Pancreas (tissue), 10 donors: ENCODE measurements around the gene PNKP. TPM values are rescaled to one million over a fixed set of nuclear protein-coding genes. Genes with fewer than 3 reads are reported as not detected.

Experiments
- ATAC-seq, 4 donors: fragments of 200-7000 bp; cut with Tn5 transposase; one replicate each; pipeline versions ENCODE4 v1.8.0 to v1.9.1; 2020; ENCODE audit warnings: mild to moderate bottlenecking in 4 of 4, moderate library complexity in 4 of 4
- DNase-seq, 6 donors: peaks; one replicate each; pipeline ENCODE4 v3.0.0-alpha.2; 2020
- FAIRE-seq: peaks from 2 replicates; lab custom pipeline; 2012; peaks lifted over from hg19 to GRCh38; lab: Jason Lieb, UNC
- H3K27ac ChIP-seq, 4 donors: fragments of 200-600 bp; sonication (generic); 1 replicate in 3 of 4; 2 replicates in 1 of 4; pipeline versions ENCODE4 v1.5.0 to v1.8.0; 2020
- H3K27me3 ChIP-seq, 4 donors: fragments of 200-600 bp; one replicate each; pipeline ENCODE4 v1.8.0; 2021
- H3K36me3 ChIP-seq, 3 donors: fragments of 200-600 bp; sonication (generic) in 1 of 3; one replicate each; pipeline versions ENCODE4 v1.5.0 to v1.8.0; 2020 to 2021
- H3K4me1 ChIP-seq, 3 donors: fragments of 200-600 bp; one replicate each; pipeline ENCODE4 v1.8.0; 2021
- H3K4me3 ChIP-seq, 4 donors: fragments of 200-600 bp; sonication (generic) in 2 of 4; one replicate each; pipeline versions ENCODE4 v1.5.0 to v1.8.0; 2020 to 2021
- H3K9me3 ChIP-seq, 4 donors: fragments of 200-600 bp; one replicate each; pipeline ENCODE4 v1.8.0; 2021
- CTCF ChIP-seq, 4 donors: fragments of 200-600 bp; sonication (generic) in 3 of 4; IDR thresholded peaks; one replicate each; pipeline versions ENCODE4 v1.5.0 to v1.8.0; 2021; ENCODE audit warnings: antibody characterized with exemption in 4 of 4
- WGBS, 2 donors: extraction: QIAGEN DNeasy Blood & Tissue Kit; methylation state at CpG; one replicate each; pipeline ENCODE4 v1.1.7; 2013; 5-methylcytosine and 5-hydroxymethylcytosine counted together
- intact Hi-C, 3 donors: fragments of 100-400 bp; cut with DNase I; formaldehyde crosslinking; loops; one replicate each; pipeline versions ENCODE4 v1.11.1 to v1.14.2; 2022
- polyA plus RNA-seq, 2 donors: library from polyadenylated mRNA; stranded (reverse); fragments of 200-250 nt; gene quantifications; one replicate each; pipeline ENCODE4 v1.2.3, GENCODE V29; 2013
- total RNA-seq, 6 donors: library from RNA; stranded (reverse); fragmentation: NEBNext Ultra II Directional in 4 of 6; extraction: Animal tissue kit (Norgen Biotek cat#: 25700) in 4 of 6; gene quantifications; one replicate each; pipeline versions ENCODE4 v1.2.1 to v1.2.4, GENCODE V29; 2021 to 2023
- donor health status: healthy with polysubstance abuse.
- donor health status: DM: no; HTN: no; CAD: no; lungs with moderate emphysema.
- donor health status: DM: no; HTN: no; CAD: no.
- donor health status: control.
- donor health status: control.
- donor health status: Bipolar disorder and iron deficiency.
- donor health status: DM: yes; HTN: yes; CAD: no.
- donor health status: DM: no; HTN: no; CAD: no.
- donor health status: DM: no; HTN: no; CAD: no.
- donor health status: DM: yes; HTN: yes; CAD: no.

Gene PNKP
- total and polyA plus RNA-seq, 8 donors = 28.7 to 154 (median 43.7) TPM

- Histone ChIP-seq H3K27me3 (no peaks in the 10 kb centered on the region), H3K27ac (no peak overlapping the region), H3K36me3 (peaks cover 0 to 31% (median 10%) of the 10 kb centered on the region in 3 donors), H3K9me3 (no peaks in the 10 kb centered on the region), H3K4me3 (no peak overlapping the region), H3K4me1 (peaks cover 0 to 3% (median 0%) of the 10 kb centered on the region in 3 donors)
- WGBS, 2 donors = 79 to 84% methylated on average over 20 to 21 of the region's 21 CpGs
- ATAC-seq (no peak), FAIRE-seq (no peak), DNase-seq (peak in 2 of 6 donors; percentile 47 to 58)
- no peak for TF ChIP-seq CTCF (IDR thresholded peaks at IDR 0.05)
- intact Hi-C loops = no loop called here
These were observed 11.5 kb downstream of the PNKP start for GRCh38 chr19:49855676-49856573.

GRCh38 chr19:49855277-49855675 lies 12.1 kb downstream of the PNKP start:
- Histone ChIP-seq H3K27me3 (no peaks in the 10 kb centered on the region), H3K4me1 (peaks cover 0 to 3% (median 0%) of the 10 kb centered on the region in 3 donors), H3K9me3 (no peaks in the 10 kb centered on the region), H3K36me3 (peaks cover 0 to 31% (median 10%) of the 10 kb centered on the region in 3 donors), H3K4me3 (no peak overlapping the region), H3K27ac (no peak overlapping the region)
- TF ChIP-seq CTCF (IDR thresholded peaks at IDR 0.05) = no peak
- DNase-seq = peak in 1 of 6 donors; percentile 39
- no peak for ATAC-seq
- intact Hi-C loops = no loop called here
- WGBS, 2 donors = 89 to 93% methylated on average over 12 of the region's 12 CpGs
- no peak for FAIRE-seq

GRCh38 chr19:49854378-49855263 lies 12.8 kb downstream of the PNKP start:
- Histone ChIP-seq H3K27ac (no peak overlapping the region), H3K9me3 (no peaks in the 10 kb centered on the region), H3K36me3 (peaks cover 0 to 30% (median 10%) of the 10 kb centered on the region in 3 donors), H3K4me3 (no peak overlapping the region), H3K4me1 (peaks cover 0 to 9% (median 0%) of the 10 kb centered on the region in 3 donors), H3K27me3 (no peaks in the 10 kb centered on the region)
- DNase-seq (peak in 5 of 6 donors; percentile 15 to 84 (median 57)), FAIRE-seq (no peak), ATAC-seq (no peak)
- intact Hi-C loops = no loop called here
- WGBS, 2 donors = 88 to 92% methylated on average over 37 to 39 of the region's 39 CpGs
- TF ChIP-seq CTCF (IDR thresholded peaks at IDR 0.05) = no peak

- H3K9me3 ChIP-seq = no peaks in the 10 kb centered on the region
- ATAC-seq = no peak
These were observed 13.5 kb downstream of the PNKP start for GRCh38 chr19:49853852-49854377.

More at GRCh38 chr19:49853852-49854377, 13.5 kb downstream of the PNKP start:
- Histone ChIP-seq H3K4me1 (peaks cover 0 to 9% (median 0%) of the 10 kb centered on the region in 3 donors), H3K27ac (no peak overlapping the region), H3K4me3 (no peak overlapping the region), H3K36me3 (peaks cover 0 to 26% (median 10%) of the 10 kb centered on the region in 3 donors), H3K27me3 (no peaks in the 10 kb centered on the region)
- TF ChIP-seq CTCF (IDR thresholded peaks at IDR 0.05) = no peak
- intact Hi-C loops = no loop called here
- 73 to 84% methylated on average over 10 of the region's 10 CpGs for WGBS, 2 donors
- FAIRE-seq (no peak), DNase-seq (peak in 2 of 6 donors; percentile 24 to 26)
